Gastroesophageal sphincter (tissue), 3 donors: ENCODE data around the gene EML3.

Source experiments
- CTCF ChIP-seq, 4 experiments: fragments of 200-600 bp in 2 of 4; fragments of 450-650 bp in 2 of 4; sonication (generic) in 1 of 4; IDR thresholded peaks; one replicate each; pipeline ENCODE4 v1.5.1; 2017 to 2019; ENCODE audit warnings: antibody characterized with exemption in 4 of 4, mild to moderate bottlenecking in 2 of 4, moderate library complexity in 2 of 4
- EP300 ChIP-seq: sonication (generic); formaldehyde crosslinking; IDR thresholded peaks from one replicate; pipeline ENCODE4 v1.6.1; 2017; ENCODE audit warnings: antibody characterized with exemption, mild to moderate bottlenecking
- POLR2A ChIP-seq, 2 donors: fragments of 450-650 bp; IDR thresholded peaks; one replicate each; pipeline ENCODE4 v1.6.1; 2017; ENCODE audit warnings: antibody characterized with exemption in 2 of 2, mild to moderate bottlenecking in 2 of 2, moderate library complexity in 1 of 2
- POLR2AphosphoS5 ChIP-seq: sonication (generic); formaldehyde crosslinking; IDR thresholded peaks from one replicate; pipeline ENCODE4 v1.6.1; 2017; ENCODE audit warnings: antibody characterized with exemption

GRCh38 chr11:62552485-62553079 lies 60.0 kb downstream of the EML3 start:
- TF ChIP-seq CTCF (IDR thresholded peaks at IDR 0.05) (no peak), POLR2A (IDR thresholded peaks at IDR 0.05) (no peak), EP300 (no peak), POLR2AphosphoS5 (no peak)
